ENCODE results near the gene KDM3B.

GRCh38 chr5:138464388-138465260, 112.1 kb downstream of the KDM3B start:
- peak in 1 of 2 donors; percentile 15 for TF ChIP-seq CTCF (conservative IDR thresholded peaks at IDR 0.05 in 1 of 2, IDR thresholded peaks at IDR 0.05 in 1 of 2; ENCODE audit: low read depth in 1 of 2, low read length in 2 of 2)
- TF ChIP-seq EZH2 (IDR thresholded peaks at IDR 0.05; ENCODE audit: low read length, missing control alignments): no peak
